Uterus (tissue), 2 donors: Measurements from ENCODE around the gene DSE.

ENCODE experiments used
- POLR2A ChIP-seq, 2 donors: fragments of 450-650 bp; IDR thresholded peaks; one replicate each; pipeline ENCODE4 v1.6.1; 2016; ENCODE audit warnings: antibody characterized with exemption in 2 of 2, mild to moderate bottlenecking in 1 of 2, moderate library complexity in 1 of 2
- TF ChIP-seq, protein P1 (sequence below), 4 experiments: fragments of 200-600 bp in 2 of 4; fragments of 450-650 bp in 2 of 4; sonication (generic) in 2 of 4; IDR thresholded peaks; one replicate each; pipeline ENCODE4 v1.5.1; 2016 to 2019; ENCODE audit warnings: antibody characterized with exemption in 4 of 4, mild to moderate bottlenecking in 2 of 4, moderate library complexity in 1 of 4

DNA sequence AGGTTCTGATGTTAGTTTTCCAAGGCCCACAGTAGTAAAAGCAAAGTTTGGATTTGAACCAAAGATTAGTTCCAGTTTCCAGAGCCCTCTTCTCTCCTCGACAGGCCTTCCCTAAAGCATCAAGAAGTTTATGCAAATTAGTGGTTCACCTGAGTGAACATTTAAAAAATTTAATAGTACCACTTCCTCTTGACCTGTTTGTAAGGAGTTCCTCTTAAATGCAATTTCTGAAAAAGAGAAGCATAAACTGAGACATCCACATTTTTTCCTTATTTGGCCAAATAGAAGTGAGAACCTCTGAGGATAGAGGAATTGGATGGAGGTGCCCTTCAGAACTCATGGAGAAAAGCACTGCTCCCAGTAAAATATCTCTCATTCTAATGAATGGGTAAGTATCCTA is 1.2 kb upstream of the DSE start:
- TF ChIP-seq, protein P1, sequence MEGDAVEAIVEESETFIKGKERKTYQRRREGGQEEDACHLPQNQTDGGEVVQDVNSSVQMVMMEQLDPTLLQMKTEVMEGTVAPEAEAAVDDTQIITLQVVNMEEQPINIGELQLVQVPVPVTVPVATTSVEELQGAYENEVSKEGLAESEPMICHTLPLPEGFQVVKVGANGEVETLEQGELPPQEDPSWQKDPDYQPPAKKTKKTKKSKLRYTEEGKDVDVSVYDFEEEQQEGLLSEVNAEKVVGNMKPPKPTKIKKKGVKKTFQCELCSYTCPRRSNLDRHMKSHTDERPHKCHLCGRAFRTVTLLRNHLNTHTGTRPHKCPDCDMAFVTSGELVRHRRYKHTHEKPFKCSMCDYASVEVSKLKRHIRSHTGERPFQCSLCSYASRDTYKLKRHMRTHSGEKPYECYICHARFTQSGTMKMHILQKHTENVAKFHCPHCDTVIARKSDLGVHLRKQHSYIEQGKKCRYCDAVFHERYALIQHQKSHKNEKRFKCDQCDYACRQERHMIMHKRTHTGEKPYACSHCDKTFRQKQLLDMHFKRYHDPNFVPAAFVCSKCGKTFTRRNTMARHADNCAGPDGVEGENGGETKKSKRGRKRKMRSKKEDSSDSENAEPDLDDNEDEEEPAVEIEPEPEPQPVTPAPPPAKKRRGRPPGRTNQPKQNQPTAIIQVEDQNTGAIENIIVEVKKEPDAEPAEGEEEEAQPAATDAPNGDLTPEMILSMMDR (IDR thresholded peaks at IDR 0.05): no peak
- TF ChIP-seq POLR2A (IDR thresholded peaks at IDR 0.05): no peak
